Loucy (cell line): Measurements from ENCODE around the gene ALPL.

Experiments used
- H2AFZ ChIP-seq: fragments of 200-600 bp; sonication (generic); 2 replicates; pipeline ENCODE4 v1.6.0; 2016; ENCODE audit warnings: antibody characterized with exemption, mild to moderate bottlenecking, low read length, moderate library complexity
- H3F3A ChIP-seq: fragments of 200-600 bp; 2 replicates; pipeline ENCODE4 v1.6.0; 2016; ENCODE audit warnings: antibody characterized with exemption, low read depth, mild to moderate bottlenecking
- H3K27me3 ChIP-seq: fragments of 200-600 bp; sonication (generic); 2 replicates; pipeline ENCODE4 v1.6.1; 2014; ENCODE audit warnings: low read length, mild to moderate bottlenecking; ENCODE audit not compliant: insufficient read depth, poor library complexity, severe bottlenecking
- H3K36me3 ChIP-seq: fragments of 200-600 bp; sonication (generic); 2 replicates; pipeline ENCODE4 v1.6.1; 2016; ENCODE audit warnings: low read length; ENCODE audit not compliant: insufficient read depth
- H3K4me1 ChIP-seq: fragments of 200-600 bp; sonication (generic); 2 replicates; pipeline ENCODE4 v1.5.1; 2014; ENCODE audit warnings: low read length, mild to moderate bottlenecking; ENCODE audit not compliant: insufficient read depth, poor library complexity, severe bottlenecking
- H3K4me2 ChIP-seq: fragments of 200-600 bp; sonication (generic); 2 replicates; pipeline ENCODE4 v1.6.0; 2014; ENCODE audit warnings: antibody characterized with exemption, low read length, low read depth, mild to moderate bottlenecking; ENCODE audit not compliant: poor library complexity, severe bottlenecking
- H3K4me3 ChIP-seq: fragments of 200-600 bp; sonication (generic); 2 replicates; pipeline ENCODE4 v1.5.1; 2014; ENCODE audit warnings: low read length, mild to moderate bottlenecking, mixed read lengths; ENCODE audit not compliant: poor library complexity, severe bottlenecking
- H3K79me2 ChIP-seq: fragments of 200-600 bp; sonication (generic); 2 replicates; pipeline ENCODE4 v1.6.1; 2014; ENCODE audit warnings: low read length; ENCODE audit not compliant: insufficient read depth
- H3K9ac ChIP-seq: fragments of 200-600 bp; sonication (generic); 2 replicates; pipeline ENCODE4 v1.6.0; 2014; ENCODE audit warnings: mild to moderate bottlenecking, low read depth, low read length, moderate library complexity; ENCODE audit not compliant: poor library complexity, severe bottlenecking
- H3K9me2 ChIP-seq: fragments of 200-600 bp; sonication (generic); replicated peaks from 2 replicates; pipeline ENCODE4 v1.6.1; 2016; ENCODE audit warnings: low read depth, low read length, mixed read lengths
- H3K9me3 ChIP-seq: fragments of 200-600 bp; sonication (generic); 2 replicates; pipeline ENCODE4 v1.6.1; 2014; ENCODE audit warnings: mild to moderate bottlenecking, antibody characterized with exemption, low read length, low read depth; ENCODE audit not compliant: insufficient read depth
- H4K20me1 ChIP-seq: fragments of 200-600 bp; sonication (generic); 2 replicates; pipeline ENCODE4 v1.6.0; 2014; ENCODE audit warnings: antibody characterized with exemption, low read length, mild to moderate bottlenecking; ENCODE audit not compliant: insufficient read depth, poor library complexity, severe bottlenecking
- EZH2phosphoT487 ChIP-seq: fragments of 200-600 bp; IDR thresholded peaks from 2 replicates; pipeline ENCODE4 v1.6.1; 2018; ENCODE audit warnings: antibody characterized with exemption, mild to moderate bottlenecking, moderate library complexity, borderline replicate concordance
- TF ChIP-seq, protein P1 (sequence below): fragments of 200-600 bp; sonication (generic); conservative IDR thresholded peaks from 2 replicates; pipeline ENCODE4 v1.5.1; 2014; ENCODE audit warnings: mild to moderate bottlenecking, antibody characterized with exemption, low read length

Gene ALPL

DNA sequence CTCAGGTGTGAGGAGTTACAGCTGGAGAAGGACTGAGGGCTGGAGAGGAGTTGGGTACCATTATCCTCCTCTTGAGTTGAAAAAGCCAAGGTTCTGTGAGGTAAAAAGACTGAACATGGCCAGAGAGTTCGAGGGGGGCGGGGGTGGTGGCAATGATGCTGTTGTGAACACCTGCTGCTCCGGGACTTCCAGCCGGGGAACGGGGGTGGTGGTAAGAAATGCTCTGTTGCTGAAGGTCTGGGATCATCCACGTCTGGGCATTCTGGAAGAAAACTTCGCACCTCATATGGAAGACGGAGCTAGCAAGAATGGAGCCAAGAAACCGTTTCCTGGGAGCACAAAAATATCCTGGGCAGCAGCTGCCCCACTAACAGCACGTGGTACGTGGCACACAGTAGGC lies 20.1 kb upstream of the ALPL start:
- Histone ChIP-seq H2AFZ (no peak overlapping the region), H3K4me3 (no peak overlapping the region), H3K9me3 (no peaks in the 10 kb centered on the region), H3K9ac (no peak overlapping the region), H3K4me2 (no peak overlapping the region), H3K36me3 (no peaks in the 10 kb centered on the region), H4K20me1 (no peaks in the 10 kb centered on the region), H3K27me3 (no peaks in the 10 kb centered on the region), H3F3A (no peaks in the 10 kb centered on the region), H3K79me2 (no peaks in the 10 kb centered on the region), H3K4me1 (peaks cover 8% of the 10 kb centered on the region), H3K9me2 (no peaks in the 10 kb centered on the region)
- TF ChIP-seq, protein P1, sequence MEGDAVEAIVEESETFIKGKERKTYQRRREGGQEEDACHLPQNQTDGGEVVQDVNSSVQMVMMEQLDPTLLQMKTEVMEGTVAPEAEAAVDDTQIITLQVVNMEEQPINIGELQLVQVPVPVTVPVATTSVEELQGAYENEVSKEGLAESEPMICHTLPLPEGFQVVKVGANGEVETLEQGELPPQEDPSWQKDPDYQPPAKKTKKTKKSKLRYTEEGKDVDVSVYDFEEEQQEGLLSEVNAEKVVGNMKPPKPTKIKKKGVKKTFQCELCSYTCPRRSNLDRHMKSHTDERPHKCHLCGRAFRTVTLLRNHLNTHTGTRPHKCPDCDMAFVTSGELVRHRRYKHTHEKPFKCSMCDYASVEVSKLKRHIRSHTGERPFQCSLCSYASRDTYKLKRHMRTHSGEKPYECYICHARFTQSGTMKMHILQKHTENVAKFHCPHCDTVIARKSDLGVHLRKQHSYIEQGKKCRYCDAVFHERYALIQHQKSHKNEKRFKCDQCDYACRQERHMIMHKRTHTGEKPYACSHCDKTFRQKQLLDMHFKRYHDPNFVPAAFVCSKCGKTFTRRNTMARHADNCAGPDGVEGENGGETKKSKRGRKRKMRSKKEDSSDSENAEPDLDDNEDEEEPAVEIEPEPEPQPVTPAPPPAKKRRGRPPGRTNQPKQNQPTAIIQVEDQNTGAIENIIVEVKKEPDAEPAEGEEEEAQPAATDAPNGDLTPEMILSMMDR = no peak
- TF ChIP-seq EZH2phosphoT487 = no peak

DNA sequence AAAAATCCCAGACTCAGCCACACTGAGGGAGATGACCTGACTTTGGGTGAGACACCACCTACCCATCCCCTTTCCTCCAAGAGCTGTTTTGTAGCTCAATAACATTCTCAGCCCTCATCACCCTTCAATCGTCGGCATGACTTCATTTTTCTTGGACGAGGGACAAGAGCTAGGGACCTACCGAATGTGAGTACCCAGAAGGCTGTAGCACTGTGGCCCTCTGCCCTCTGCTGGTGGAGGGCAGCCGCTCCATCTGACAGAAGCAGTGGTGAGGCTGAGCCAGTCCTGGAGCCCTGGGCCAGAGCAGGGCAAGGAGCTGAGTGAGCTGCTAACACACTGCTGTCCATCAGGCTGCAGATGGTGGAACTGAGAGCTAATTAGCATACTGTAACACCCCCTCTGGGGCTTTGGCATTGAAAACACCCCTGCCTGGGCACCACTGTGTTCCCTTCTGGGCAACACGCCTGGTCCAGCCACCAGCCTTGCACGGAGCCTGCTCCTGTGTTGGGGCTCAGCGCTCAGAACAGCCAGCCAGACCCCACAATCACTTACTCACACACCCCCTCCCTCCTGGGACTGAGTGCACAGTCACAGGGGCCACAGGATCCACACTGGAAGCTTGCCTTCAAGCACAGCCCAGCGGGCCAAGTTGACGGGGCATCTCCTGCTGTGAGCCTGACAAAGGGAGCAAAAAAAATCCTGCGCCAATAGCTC lies 18.3 kb upstream of the ALPL start:
- no peaks in the 10 kb centered on the region for H3F3A ChIP-seq
- no peaks in the 10 kb centered on the region for H3K9me2 ChIP-seq
- no peaks in the 10 kb centered on the region for H4K20me1 ChIP-seq
- TF ChIP-seq, protein P1 = peak; percentile 72
- TF ChIP-seq EZH2phosphoT487 = no peak
- no peaks in the 10 kb centered on the region for H3K27me3 ChIP-seq
- peaks cover 8% of the 10 kb centered on the region for H3K4me1 ChIP-seq
- H3K79me2 ChIP-seq = no peaks in the 10 kb centered on the region
- no peaks in the 10 kb centered on the region for H3K9me3 ChIP-seq
- no peaks in the 10 kb centered on the region for H3K36me3 ChIP-seq
- H3K4me2 ChIP-seq = no peak overlapping the region
- H3K4me3 ChIP-seq = no peak overlapping the region
- H2AFZ ChIP-seq = no peak overlapping the region
- no peak overlapping the region for H3K9ac ChIP-seq

DNA sequence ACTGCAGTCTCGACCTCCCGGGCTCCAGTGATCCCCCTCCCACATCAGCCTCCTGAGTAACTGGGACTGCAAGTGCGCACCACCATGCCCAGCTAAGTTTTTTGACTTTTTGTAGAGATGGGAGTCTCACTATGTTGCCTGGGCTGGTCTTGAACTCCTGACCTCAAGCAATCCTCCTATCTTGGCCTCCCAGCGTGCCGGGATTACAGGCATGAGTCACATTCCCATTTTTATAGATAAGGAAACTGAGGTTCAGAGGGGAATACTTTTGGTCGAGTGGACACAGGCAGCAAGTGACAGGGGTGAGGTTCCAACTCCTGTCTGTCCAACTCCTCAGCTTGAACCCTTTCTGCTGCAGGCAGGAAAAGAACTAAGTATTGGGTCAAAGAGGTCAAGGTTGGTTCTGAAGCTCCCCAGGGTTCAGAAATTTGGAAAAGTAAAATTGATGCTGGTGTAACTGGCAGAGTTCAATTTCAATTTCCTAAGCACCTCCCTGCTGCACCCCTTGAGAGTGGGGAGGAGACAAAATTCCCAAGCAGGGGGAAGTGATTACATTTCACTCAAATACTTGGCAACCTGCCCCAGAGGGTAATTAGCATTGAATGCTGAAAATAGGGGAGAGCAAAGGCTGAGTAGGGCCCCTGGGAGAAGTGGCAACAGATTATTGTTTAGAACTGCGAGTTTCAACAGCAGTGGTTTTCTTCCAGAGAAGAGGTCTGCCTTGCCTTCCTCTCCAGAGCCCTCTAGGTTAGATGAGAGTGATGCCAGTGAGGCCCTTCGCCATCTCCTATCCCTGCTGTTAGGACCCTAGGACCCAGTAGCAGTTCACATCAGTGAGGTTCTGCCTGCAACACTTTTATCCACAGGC lies 17.5 kb upstream of the ALPL start:
- no peaks in the 10 kb centered on the region for H3K9me2 ChIP-seq
- no peak overlapping the region for H2AFZ ChIP-seq
- H3K9ac ChIP-seq = no peak overlapping the region
- H3F3A ChIP-seq = no peaks in the 10 kb centered on the region
- H3K79me2 ChIP-seq = no peaks in the 10 kb centered on the region
- no peak overlapping the region for H3K4me3 ChIP-seq
- no peaks in the 10 kb centered on the region for H3K9me3 ChIP-seq
- no peaks in the 10 kb centered on the region for H4K20me1 ChIP-seq
- H3K27me3 ChIP-seq = no peaks in the 10 kb centered on the region
- no peak overlapping the region for H3K4me2 ChIP-seq
- H3K36me3 ChIP-seq = no peaks in the 10 kb centered on the region
- peaks cover 8% of the 10 kb centered on the region for H3K4me1 ChIP-seq
- TF ChIP-seq EZH2phosphoT487 = no peak
- TF ChIP-seq, protein P1 = no peak
